GM19455 (cell line): ENCODE measurements around the gene RBBP9.
"Not testable (repeated sequence)": the region's sequence is repeated elsewhere in the genome, so short reads cannot be mapped to it uniquely, and the experiment has no call there.

Source experiments
- ATAC-seq: cut with Tn5 transposase; IDR thresholded peaks from one replicate; pipeline ENCODE4 v1.9.1; 2021; ENCODE audit not compliant: unreplicated experiment

The RBBP9 gene

DNA sequence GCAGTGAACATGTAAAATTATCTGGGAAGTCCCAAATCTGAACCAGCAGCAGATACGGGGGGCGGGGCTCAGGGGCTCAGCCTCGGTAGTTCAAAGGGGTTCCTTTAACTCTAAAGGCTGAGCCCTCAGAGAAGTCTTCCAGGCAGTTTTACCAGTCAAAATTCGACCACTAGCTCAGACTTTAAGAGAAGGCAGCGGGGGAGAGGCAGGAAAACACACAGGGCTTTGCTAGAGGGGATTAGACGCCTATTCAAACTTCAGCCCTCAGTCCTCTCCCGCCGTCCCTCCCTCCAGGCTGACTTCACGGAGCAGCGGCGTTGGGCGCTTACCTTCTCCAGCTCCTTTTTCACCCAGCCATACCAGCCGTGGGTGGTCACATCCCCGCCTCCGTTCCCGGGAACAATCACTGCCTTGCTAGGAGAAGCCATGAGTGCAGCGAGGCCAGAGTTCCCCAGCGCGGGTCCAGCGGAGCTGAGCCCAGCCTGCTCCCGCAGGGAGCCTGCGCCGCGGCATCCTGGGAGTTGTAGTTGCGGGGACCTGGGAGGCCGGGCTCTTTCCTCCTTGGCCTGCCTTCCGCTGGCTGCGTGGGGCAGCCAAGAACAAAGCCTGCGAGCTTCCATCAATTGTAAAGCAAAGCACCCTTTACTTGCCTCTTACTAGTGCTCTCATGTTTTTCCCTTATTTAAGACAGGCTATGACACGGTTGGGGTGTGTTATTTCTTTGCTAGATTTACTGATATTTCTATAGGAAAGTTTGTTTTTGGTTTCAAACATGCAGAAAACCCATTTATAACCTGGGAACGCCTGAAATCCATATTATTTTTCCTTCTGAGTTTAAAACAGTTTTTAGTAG, at the start of gene RBBP9:
TSS of gene RBBP9 (minus strand) at position 486 of the 853 bp plus-strand sequence. CDS start at position 428, 58 bp downstream.
- peak; percentile 98 for ATAC-seq

DNA sequence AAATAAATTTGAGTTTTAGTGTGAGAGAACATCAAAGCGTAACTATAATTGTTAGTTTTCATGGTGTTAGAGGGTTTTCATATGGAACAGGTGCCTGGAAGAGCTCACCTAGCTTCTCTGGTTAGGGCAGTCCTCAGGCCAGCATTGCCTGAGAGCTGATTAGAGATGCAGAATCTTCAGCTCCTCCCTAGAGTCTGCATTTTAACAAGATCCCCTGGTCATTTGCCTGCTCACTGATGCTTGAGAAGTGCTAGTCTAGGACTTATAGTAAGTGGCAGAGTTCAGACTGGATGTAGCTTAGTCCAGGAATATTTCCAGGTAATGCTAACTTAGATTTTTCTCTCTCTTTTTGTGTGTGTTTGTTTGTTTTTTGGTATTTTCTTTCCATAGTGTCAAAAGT, 48.5 kb upstream of the RBBP9 start:
- no peak for ATAC-seq

DNA sequence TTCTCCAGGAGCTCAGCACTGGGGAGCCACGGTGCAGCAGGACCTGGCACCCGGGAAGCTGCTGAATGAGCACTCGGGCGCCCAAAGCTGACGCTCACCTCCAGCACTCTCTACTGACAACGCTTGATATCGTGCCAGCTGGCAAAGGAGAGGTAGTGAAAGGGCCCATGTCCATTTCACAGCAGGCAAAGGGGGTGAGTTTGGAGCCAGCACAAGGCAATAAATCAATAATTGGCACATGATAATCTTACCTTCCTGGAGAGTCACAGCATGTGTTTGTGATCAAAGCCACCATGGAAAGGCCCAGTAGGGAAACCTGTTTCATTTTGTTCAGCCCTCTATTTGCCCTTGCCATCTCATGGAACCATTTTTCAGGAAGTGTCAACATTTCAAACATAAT, 46.9 kb upstream of the RBBP9 start:
- no peak for ATAC-seq

DNA sequence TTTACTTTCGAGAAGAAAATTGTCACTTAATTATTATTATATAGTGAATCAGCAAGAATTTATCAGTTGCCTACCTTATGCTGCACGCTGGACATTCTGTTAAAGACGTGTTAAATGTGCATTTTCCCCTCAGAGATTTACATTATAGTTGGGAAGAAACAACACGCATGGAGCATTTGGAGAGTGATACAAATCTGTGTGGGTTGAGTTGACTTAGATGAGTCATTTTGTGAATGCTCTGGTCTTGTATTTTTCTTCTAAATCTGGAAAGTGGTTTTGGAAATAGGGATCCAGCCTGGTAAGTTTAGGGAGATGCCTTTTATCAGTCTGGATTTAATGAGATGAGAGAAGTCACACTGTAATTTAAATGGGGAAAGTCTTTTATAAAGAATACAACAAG, 46.2 kb upstream of the RBBP9 start:
- ATAC-seq: no peak

DNA sequence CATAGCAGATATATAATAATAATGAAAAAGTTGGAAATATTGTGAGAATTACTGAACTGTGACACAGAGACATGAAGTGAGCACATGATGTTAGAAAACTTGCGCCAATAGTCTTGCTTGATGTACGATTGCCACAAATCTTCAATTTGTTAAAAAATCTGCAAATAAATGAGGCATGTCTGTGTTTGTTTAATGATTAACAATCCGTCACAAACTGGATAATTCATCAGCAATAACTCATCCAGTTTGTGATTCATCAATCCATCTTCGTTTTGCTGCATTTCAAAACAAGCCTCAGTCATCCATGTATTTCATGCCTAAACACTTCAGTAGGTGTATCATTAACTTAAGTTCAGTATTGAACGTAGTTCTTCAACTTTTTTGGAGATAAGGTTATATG, 44.7 kb upstream of the RBBP9 start:
- no peak for ATAC-seq

DNA sequence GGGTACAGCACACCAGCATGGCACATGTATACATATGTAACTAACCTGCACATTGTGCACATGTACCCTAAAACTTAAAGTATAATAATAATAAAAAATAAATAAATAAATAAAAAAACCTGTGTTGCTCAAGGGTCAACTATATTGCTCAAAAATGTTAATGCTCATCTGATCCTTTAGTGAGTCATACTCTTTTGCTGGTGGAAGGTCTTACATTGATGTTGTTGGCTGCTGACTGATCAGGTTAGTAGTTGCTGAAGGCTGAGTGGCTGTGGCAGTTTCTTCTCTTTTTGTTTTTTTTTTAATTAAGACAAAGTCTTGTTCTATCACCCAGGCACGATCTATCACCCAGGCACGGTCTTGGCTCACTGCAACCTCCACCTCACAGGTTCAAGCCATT, 40.6 kb upstream of the RBBP9 start:
- no peak for ATAC-seq

DNA sequence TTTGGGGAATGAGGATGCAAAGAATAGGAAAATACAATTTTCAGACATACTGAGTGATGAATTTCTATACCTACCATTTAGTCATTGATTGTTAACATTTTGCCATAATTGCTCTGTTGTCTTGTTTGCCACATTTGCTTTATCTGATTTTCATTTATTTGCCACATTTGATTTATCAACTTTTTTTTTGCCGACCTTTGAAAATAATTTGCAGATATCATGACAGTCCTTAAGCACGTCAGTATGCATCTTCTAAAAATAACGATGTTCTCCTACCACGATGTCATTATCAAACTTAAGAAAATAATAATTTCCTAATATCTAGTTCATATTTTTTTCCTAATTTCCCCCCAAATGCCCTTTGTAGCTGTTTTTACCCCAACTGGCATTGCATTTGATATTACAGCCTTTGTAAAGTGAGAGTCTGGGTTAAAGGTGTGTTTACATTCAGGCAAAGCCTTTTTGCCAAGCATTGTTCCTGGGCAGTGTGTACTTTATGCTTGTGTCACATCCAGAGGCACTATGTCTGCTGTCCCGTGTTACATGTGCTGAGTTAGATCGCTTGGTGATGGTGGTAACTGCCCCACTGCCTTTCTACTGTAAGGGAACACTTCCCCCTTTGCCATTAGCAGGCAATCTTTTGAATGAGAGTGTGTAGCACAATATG, 37.1 kb upstream of the RBBP9 start:
- ATAC-seq: no peak

DNA sequence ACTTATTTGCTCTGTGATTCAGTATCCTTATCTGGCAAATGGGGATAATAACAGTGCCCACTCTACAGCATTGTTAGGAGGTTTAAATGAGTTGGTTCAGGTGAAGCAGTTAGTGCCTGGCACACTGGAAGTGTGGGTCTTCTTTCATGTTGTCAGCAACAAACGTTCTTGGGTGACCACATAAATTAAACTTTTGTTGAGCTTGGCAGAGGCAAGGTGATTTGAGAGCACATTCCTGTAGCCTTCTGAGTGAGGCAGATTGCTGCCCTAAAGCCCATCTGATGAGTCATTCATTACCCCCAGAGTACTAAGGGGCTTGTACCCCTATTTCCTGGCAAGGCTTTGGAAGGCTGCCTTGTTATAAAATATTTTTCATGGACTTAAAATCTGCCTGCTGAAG, 36.5 kb upstream of the RBBP9 start:
- ATAC-seq: no peak

DNA sequence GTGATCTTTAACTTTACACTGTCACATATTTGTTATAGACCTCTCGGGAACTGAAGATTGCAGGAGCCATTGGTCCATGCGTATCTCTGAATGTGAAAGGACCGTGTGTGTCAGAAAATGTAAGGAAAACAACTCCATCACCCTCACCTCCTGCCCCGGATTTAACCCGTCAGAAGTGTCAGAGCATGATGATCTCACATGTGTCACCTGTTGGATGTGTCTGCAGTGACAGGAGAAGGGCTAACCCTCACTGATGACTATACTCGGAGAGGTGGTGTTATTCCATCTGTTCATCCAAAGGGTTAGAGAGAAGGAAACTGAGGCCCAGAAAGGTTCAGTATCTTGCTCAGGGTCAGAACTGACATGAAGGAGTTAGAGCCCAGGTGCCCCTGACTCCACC, 35.6 kb upstream of the RBBP9 start:
- ATAC-seq: no peak

DNA sequence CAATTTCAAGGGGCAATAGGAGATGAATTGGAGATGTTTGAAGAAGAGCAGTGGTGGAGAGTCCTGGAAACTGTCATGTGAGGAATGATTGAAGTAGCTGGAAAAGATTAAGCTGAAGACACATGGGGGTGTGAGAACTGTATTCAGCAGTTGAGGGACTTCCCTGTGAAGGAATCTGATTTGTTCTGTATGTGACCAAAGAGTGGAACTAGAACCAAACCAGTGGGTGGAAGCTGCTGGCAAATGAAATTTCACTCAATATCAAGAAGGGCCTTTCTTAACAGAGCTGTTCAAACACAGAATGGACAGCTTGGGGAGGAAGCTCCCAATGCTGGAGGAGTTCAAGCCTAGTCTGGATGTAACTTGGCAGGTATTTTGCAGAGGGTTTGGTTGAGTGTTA, 32.0 kb upstream of the RBBP9 start:
- no peak for ATAC-seq

DNA sequence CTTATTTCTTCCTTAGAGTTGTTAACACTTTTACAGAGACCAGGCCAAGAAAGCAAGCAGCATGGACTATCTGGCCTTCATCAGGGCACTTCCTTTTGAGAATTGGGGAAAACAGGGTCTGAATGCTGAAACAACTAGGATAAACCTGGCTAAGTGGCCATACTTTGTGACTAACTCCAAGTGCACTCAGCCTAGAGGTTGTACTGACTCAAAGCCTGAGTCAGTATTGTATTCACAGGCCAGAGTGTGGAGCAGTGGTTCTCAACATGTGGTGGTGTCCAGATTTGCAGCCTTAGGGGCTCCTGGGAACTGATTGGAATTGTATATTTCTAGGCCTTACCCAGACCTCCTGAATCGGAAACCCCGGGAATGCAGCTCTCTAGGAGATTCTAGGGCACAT, 30.8 kb upstream of the RBBP9 start:
- ATAC-seq: no peak

DNA sequence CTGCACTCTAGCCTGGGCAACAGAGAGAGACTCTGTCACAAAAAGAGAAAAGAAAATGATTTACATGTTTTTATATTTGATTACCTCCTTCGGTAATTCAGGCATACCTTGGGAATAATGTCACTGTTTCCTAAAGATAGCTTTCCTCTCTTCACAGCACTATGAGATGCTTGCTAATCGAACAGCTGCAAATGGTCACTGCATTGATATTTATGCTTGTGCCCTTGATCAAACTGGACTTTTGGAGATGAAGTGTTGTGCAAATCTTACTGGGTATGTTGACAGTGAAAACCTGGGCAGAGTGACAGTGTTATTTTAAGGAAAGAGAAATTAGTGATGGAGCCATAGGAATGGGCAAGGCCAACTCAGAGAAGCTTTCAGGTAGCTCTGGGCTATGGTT, 30.3 kb upstream of the RBBP9 start:
- no peak for ATAC-seq

DNA sequence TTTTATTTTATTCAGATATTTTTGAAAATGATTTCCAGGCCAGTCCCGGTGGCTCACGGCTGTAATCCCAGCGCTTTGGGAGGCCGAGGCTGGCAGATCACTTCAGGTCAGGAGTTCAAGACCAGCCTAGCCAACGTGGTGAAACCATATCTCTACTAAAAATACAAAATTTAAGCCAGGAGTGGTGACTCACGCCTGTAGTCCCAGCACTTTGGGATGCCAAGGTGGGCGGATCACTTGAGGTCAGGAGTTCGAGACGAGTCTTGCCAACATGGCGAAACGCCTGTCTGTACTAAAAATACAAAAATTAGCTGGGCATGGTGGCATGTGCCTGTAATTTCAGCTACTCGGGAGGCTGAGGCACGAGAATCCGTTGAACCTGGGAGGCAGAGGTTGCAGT, 29.7 kb upstream of the RBBP9 start:
- ATAC-seq: not testable (repeated sequence)

DNA sequence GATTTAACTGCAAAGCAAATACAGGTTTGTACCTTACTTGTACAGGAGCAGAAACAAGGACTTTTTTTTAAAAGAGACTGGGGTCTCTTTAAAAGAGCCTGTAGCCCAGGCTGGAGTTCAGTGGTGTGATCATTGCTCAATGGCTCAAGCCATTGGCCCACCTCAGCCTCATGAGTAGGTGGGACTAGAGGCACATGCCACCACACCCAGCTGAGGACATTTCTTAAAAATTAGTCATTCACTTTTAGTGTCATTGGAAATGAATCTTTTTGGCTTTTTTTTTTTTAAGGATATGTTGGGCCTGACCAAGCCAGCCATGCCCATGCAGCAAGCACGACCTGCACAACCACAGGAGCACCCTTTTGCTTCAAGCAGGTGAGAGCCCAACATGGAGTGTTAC, 27.6 kb upstream of the RBBP9 start:
- ATAC-seq: no peak

DNA sequence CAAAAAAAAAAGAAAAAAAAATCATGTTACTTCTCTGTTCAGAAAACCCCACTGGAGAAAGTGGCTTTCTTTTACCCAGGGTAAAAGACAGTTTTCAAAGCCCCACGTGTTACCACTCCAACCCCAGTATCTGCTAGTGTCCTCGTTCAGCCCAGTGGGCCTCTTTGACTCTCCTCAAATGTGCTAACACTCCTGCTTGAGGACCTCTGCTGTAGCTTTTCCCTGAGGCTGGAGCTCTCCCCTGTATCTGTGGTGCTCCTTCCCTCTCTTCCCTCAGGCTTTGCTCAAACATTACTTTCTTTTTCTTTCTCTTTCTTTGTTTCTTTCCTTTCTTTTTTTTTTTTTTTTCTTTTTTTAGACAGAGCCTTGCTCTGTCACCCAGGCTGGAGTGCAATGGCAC, 26.0 kb upstream of the RBBP9 start:
- ATAC-seq: no peak

DNA sequence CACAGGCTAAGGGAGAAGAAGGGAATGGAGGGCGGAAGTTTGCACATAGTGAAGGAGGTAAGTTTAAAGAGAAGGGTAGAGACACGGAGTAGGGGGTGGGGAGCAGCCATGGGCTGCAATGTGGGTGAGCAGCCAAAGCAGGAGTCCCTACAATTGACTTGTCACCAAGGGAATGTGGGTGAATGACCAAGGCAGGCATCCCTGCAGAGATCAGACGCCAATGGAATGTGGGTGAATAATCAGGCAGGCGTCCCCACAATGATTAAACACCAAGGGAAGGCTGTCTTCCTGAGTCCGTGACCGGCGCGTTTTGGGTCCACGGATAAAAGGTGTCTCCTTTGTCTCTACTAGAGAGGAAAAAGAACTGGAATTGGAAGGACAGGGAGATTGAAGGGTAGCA, 25.0 kb upstream of the RBBP9 start:
- ATAC-seq: not testable (repeated sequence)

DNA sequence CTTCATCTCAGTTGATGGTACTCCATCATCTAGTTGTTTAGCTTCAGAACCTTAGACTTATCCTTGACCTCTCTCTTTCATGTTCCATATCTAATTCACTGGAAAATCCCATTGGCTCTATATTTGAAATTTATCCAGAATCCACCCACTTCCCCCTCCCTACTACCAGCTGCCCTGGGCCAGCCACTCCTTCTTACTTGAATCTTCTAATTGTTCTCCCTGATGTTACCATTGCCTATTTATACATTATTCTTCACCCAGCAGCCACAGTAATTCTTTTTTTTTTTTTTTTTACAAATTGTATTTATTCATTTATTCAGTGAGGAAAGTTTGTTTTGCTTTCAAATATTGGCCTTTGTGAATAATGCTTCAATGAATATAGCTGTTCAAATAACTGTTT, 18.9 kb upstream of the RBBP9 start:
- no peak for ATAC-seq

DNA sequence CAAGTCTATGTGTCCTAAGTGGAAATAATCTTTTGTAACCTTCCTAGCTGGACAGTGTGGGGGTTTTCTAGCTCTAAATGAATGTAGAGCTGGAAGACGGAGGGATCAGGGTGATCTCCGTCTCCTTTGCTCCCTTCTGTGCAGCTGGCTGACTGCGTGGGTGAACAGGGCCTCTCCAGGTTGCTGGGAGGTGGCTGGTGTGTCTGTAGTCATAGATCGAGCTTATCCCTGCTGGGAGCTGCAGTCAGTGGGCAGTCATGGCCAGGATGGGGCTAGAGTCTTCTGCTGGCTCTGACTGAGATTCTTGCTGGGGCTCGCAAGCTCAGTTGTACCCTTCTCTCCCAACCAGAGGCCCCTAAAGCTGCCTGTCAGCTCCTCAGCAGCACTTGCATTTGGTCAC, 17.1 kb upstream of the RBBP9 start:
- ATAC-seq: no peak

DNA sequence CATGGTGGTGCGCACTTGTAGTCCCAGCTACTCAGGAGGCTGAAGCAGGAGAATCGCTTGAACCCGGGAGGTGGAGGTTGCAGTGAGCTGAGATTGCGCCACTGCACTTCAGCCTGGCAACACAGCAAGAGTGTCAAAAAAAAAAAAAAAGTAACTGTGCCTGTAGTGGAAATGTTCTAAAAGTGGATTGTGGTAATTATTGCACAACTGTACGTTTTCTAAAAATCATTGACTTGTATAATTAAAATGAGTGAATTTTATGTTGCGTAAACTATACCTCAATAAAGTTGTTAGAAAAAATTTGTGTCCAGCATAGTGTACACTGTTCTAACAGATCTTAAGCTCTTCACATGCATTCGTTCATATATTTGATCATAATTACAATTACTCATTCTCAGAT, 16.2 kb upstream of the RBBP9 start:
- no peak for ATAC-seq

DNA sequence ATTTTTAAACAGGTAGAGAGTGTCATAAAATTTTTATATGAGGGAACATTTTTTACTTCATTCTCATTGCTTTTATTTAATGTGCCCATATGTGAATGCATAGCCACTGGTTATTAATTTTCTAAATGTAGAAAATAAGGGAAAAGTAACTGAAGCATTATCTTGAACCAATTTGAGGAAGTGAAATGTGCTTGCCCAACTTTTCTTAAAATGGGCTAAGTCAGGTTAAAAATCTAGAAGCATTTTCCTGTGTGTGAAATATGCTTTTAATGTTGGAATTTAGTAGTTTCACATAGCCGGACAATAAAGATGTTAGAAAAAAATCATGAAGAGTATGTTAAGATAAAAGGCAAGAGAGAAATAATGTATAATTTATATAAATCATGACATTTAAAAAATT, 14.5 kb upstream of the RBBP9 start:
- no peak for ATAC-seq

DNA sequence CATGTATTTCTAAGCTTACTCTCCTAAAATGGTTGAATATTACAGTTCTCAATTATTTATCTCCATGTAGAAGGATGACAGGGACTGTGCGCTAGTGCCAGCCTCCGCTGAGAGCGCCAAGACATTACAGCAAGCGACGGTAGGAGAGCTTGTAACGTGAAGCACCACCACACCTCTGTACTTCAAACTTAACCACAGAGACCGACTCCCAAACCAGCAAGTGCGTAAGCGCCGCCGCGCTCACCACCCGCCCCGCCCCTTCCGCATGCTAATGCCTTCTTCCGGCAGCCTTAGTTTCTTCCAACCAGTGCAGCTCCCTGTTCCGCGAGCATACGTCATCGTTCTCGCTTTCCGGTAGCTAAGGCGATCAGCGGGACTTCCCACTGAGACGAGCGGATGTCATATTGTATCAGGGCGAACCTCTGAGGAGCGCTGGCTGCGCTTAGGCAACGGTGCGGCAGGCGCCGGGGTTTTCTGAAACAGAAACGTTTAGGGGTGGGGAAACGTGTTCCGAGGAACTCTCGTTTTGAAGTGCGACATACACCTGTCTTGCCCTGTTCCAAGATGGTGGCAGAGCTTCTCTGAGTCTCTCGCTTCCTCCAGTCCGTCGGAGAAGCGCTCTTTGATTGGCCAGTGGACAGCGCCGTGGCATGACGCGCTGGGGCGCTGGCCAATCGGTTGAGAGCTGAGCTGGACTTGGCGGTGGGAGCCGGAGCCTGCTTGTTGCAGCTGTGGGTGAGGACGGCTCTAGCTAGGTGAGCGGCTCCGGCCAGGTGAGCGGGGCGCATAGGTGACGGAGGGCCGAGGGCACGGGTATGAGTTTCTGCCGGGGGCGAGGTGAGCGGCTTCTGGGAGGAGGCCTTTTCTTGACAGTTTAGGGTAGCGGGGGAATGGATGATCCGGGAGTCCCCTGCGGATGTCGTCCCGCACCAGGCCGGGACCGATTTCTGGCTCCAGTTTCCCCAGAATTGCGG, 10.5 kb upstream of the RBBP9 start, which contains the start of gene SEC23B:
TSS of gene SEC23B (plus strand) at position 723 of the 974 bp plus-strand sequence. CDS start 2,896 bp downstream, outside the sequence.
- ATAC-seq: peak; percentile 93
